Brain microvascular endothelial cell (primary cell): Measurements from ENCODE around the gene TBL1Y.
"Not testable (repeated sequence)": the region's sequence is repeated elsewhere in the genome, so short reads cannot be mapped to it uniquely, and the experiment has no call there.

Experiments used
- DNase-seq: peaks from one replicate; pipeline ENCODE4 v3.0.0-alpha.2; 2020
- H3K27ac ChIP-seq: fragments of 250-450 bp; sonication (Bioruptor Pico); 2 replicates; pipeline ENCODE4 v1.5.1; 2020; ENCODE audit warnings: mild to moderate bottlenecking, moderate library complexity
- H3K27me3 ChIP-seq: fragments of 250-450 bp; sonication (Bioruptor Pico); replicated peaks from 2 replicates; pipeline ENCODE4 v1.5.1; 2020; ENCODE audit warnings: mild to moderate bottlenecking
- H3K36me3 ChIP-seq: fragments of 250-450 bp; sonication (Bioruptor Pico); replicated peaks from 2 replicates; pipeline ENCODE4 v1.5.1; 2020; ENCODE audit warnings: mild to moderate bottlenecking
- H3K4me3 ChIP-seq: 2 replicates; pipeline ENCODE4 v1.5.1; 2011; ENCODE audit warnings: low read depth, mild to moderate bottlenecking, control low read depth, low read length, moderate library complexity
- CTCF ChIP-seq: IDR thresholded peaks from 2 replicates; pipeline ENCODE4 v1.5.1; 2011; ENCODE audit warnings: low read depth, mild to moderate bottlenecking, moderate library complexity, low read length, control low read depth, inconsistent platforms; ENCODE audit errors: missing control alignments
- in situ Hi-C: cut with HindIII; loops from 2 replicates; pipeline ENCODE4 v1.10.0; 2017; ENCODE audit warnings: low sequenced_read_pairs, low pct_ligation_motif_present

The TBL1Y gene

GRCh38 chrY:7013051-7013450, 102.6 kb downstream of the TBL1Y start:
- no peaks in the 10 kb centered on the region for H3K36me3 ChIP-seq
- no peak for TF ChIP-seq CTCF
- no peak overlapping the region for H3K27ac ChIP-seq
- no peaks in the 10 kb centered on the region for H3K27me3 ChIP-seq
- no peak for DNase-seq
- H3K4me3 ChIP-seq = no peak overlapping the region
- in situ Hi-C loops = no loop called here

GRCh38 chrY:7016521-7016920, 106.0 kb downstream of the TBL1Y start:
- Histone ChIP-seq H3K36me3 (no peaks in the 10 kb centered on the region), H3K27me3 (no peaks in the 10 kb centered on the region), H3K4me3 (no peak overlapping the region), H3K27ac (no peak overlapping the region)
- in situ Hi-C loops = no loop called here
- DNase-seq = no peak
- no peak for TF ChIP-seq CTCF

- no peak overlapping the region for H3K4me3 ChIP-seq
- no peak for TF ChIP-seq CTCF
- no peak for DNase-seq
- no peaks in the 10 kb centered on the region for H3K36me3 ChIP-seq
- no peaks in the 10 kb centered on the region for H3K27me3 ChIP-seq
- in situ Hi-C loops = no loop called here
- no peak overlapping the region for H3K27ac ChIP-seq
Measured at GRCh38 chrY:7017244-7018080, 107.0 kb downstream of the TBL1Y start.

- no peak overlapping the region for H3K4me3 ChIP-seq
- in situ Hi-C loops = no loop called here
- DNase-seq = no peak
- H3K27me3 ChIP-seq = no peaks in the 10 kb centered on the region
- no peak overlapping the region for H3K27ac ChIP-seq
- H3K36me3 ChIP-seq = no peaks in the 10 kb centered on the region
- TF ChIP-seq CTCF = no peak
Measured at GRCh38 chrY:7039037-7039436, 128.5 kb downstream of the TBL1Y start.

GRCh38 chrY:7040662-7041061, 130.2 kb downstream of the TBL1Y start:
- TF ChIP-seq CTCF = no peak
- in situ Hi-C loops = no loop called here

GRCh38 chrY:7041983-7042382, 131.5 kb downstream of the TBL1Y start:
- Histone ChIP-seq H3K36me3 (no peaks in the 10 kb centered on the region), H3K4me3 (no peak overlapping the region), H3K27ac (no peak overlapping the region), H3K27me3 (no peaks in the 10 kb centered on the region)
- in situ Hi-C loops = no loop called here
- TF ChIP-seq CTCF = no peak
- no peak for DNase-seq

More at GRCh38 chrY:7040662-7041061, 130.2 kb downstream of the TBL1Y start:
- no peak overlapping the region for H3K27ac ChIP-seq
- H3K4me3 ChIP-seq = no peak overlapping the region
- DNase-seq = no peak
- H3K36me3 ChIP-seq = no peaks in the 10 kb centered on the region
- no peaks in the 10 kb centered on the region for H3K27me3 ChIP-seq

- DNase-seq, in situ Hi-C loops, H3K36me3 ChIP-seq, H3K27ac ChIP-seq, H3K4me3 ChIP-seq, H3K27me3 ChIP-seq: not testable (repeated sequence)
Measured at GRCh38 chrY:7052461-7052860, 142.0 kb downstream of the TBL1Y start.
